Stimulated activated CD8-positive, alpha-beta memory T cell treated with anti-CD3 and anti-CD28 coated beads, Interleukin-12 subunit alpha, Interleukin-12 subunit beta, amount 100 ng/mL, for 1 hour (primary cell): ENCODE measurements around the gene B4GALT2.
A peak's percentile ranks its signal among the peaks of the same experiment; 100 is the strongest.

Experiments used
- DNase-seq: peaks from one replicate; pipeline ENCODE4 v3.0.0-alpha.2; 2020; ENCODE audit warnings: low read depth

B4GALT2 gene

GRCh38 chr1:43978551-43979260 is at the start of gene B4GALT2:
TSS of gene B4GALT2 (plus strand) at chr1:43979210. CDS start at chr1:43981161, 1,951 bp downstream.
- DNase-seq = no peak

GRCh38 chr1:43930168-43930948 is 48.7 kb upstream of the B4GALT2 start:
- no peak for DNase-seq

- DNase-seq = no peak
Observed at GRCh38 chr1:43930949-43931275, 48.1 kb upstream of the B4GALT2 start.

- no peak for DNase-seq
Observed at GRCh38 chr1:43931711-43932660, 47.0 kb upstream of the B4GALT2 start.

- DNase-seq = no peak
Observed at GRCh38 chr1:43932786-43933385, 46.1 kb upstream of the B4GALT2 start.

GRCh38 chr1:43933386-43934100 is 45.5 kb upstream of the B4GALT2 start, which contains the start of gene ARTN:
TSS of gene ARTN (plus strand) at chr1:43933801. CDS start at chr1:43935657, 1,856 bp downstream.
- no peak for DNase-seq

- peak; percentile 32 for DNase-seq
Observed at GRCh38 chr1:43934101-43934985, 44.7 kb upstream of the B4GALT2 start.

GRCh38 chr1:43934986-43935324 is 44.1 kb upstream of the B4GALT2 start:
- no peak for DNase-seq

- DNase-seq = no peak
Observed at GRCh38 chr1:43935711-43936427, 43.1 kb upstream of the B4GALT2 start.

- DNase-seq = no peak
Observed at GRCh38 chr1:43936431-43937151, 42.4 kb upstream of the B4GALT2 start.

GRCh38 chr1:43937179-43937865 is 41.7 kb upstream of the B4GALT2 start:
- DNase-seq = no peak

- no peak for DNase-seq
Observed at GRCh38 chr1:43938383-43938782, 40.6 kb upstream of the B4GALT2 start.

GRCh38 chr1:43938892-43939587 is 40.0 kb upstream of the B4GALT2 start:
- no peak for DNase-seq

- DNase-seq = no peak
Observed at GRCh38 chr1:43942411-43942810, 36.6 kb upstream of the B4GALT2 start.

- no peak for DNase-seq
Observed at GRCh38 chr1:43944860-43945259, 34.1 kb upstream of the B4GALT2 start.

GRCh38 chr1:43945674-43946235 is 33.3 kb upstream of the B4GALT2 start:
- DNase-seq = no peak
